Liver (tissue), 9 donors: ENCODE measurements around the gene GLMP. TPM values are rescaled to one million over a fixed set of nuclear protein-coding genes. Genes with fewer than 3 reads are reported as not detected.

ENCODE experiments used
- DNase-seq: peaks from one replicate; pipeline ENCODE4 v3.0.0-alpha.2; 2017; ENCODE audit warnings: low spot score
- H3K27ac ChIP-seq, 2 donors: one replicate each; pipeline ENCODE4 v1.7.0; 2013; ENCODE audit warnings: inconsistent platforms in 2 of 2, low read length in 2 of 2, control low read depth in 1 of 2, low read depth in 1 of 2, mild to moderate bottlenecking in 1 of 2
- H3K27me3 ChIP-seq, 4 donors: one replicate each; pipeline versions ENCODE4 v1.6.1 to v1.7.0; 2013; ENCODE audit warnings: low read length in 3 of 4, inconsistent platforms in 1 of 4, mild to moderate bottlenecking in 1 of 4, moderate library complexity in 1 of 4; ENCODE audit not compliant: control insufficient read depth in 4 of 4, insufficient read depth in 4 of 4
- H3K36me3 ChIP-seq, 4 donors: one replicate each; pipeline versions ENCODE4 v1.6.1 to v1.7.0; 2013; ENCODE audit warnings: low read length in 3 of 4, mild to moderate bottlenecking in 3 of 4, low read depth in 1 of 4, moderate library complexity in 1 of 4; ENCODE audit not compliant: control insufficient read depth in 4 of 4, insufficient read depth in 3 of 4
- H3K4me1 ChIP-seq, 4 donors: one replicate each; pipeline versions ENCODE4 v1.6.1 to v1.7.0; 2013; ENCODE audit warnings: low read length in 3 of 4, mild to moderate bottlenecking in 3 of 4, moderate library complexity in 1 of 4; ENCODE audit not compliant: control insufficient read depth in 4 of 4, insufficient read depth in 4 of 4
- H3K4me3 ChIP-seq, 3 donors: one replicate each; pipeline versions ENCODE4 v1.6.1 to v1.7.0; 2013; ENCODE audit warnings: low read length in 3 of 3, control low read depth in 1 of 3, low read depth in 1 of 3, mild to moderate bottlenecking in 1 of 3
- H3K9ac ChIP-seq, 2 donors: one replicate each; pipeline ENCODE4 v1.7.0; 2013; ENCODE audit warnings: low read length in 2 of 2, mild to moderate bottlenecking in 2 of 2, moderate library complexity in 2 of 2, control low read depth in 1 of 2, low read depth in 1 of 2
- H3K9me3 ChIP-seq, 4 donors: one replicate each; pipeline versions ENCODE4 v1.6.1 to v1.7.0; 2013; ENCODE audit warnings: low read length in 3 of 4; ENCODE audit not compliant: control insufficient read depth in 4 of 4
- ATF3 ChIP-seq: IDR thresholded peaks from 2 replicates; pipeline ENCODE4 v1.6.1; 2016; ENCODE audit warnings: antibody characterized with exemption
- CTCF ChIP-seq: fragments of 150-350 bp; IDR thresholded peaks from 2 replicates; pipeline ENCODE4 v1.5.1; 2017; ENCODE audit warnings: improper control_type of control experiment, low read depth, low read length; ENCODE audit not compliant: missing input control
- EGR1 ChIP-seq, 2 donors: IDR thresholded peaks; 2 replicates each; pipeline ENCODE4 v1.6.1; 2016 to 2018; ENCODE audit warnings: antibody characterized with exemption in 2 of 2, low read depth in 2 of 2
- FOXA1 ChIP-seq: IDR thresholded peaks from 2 replicates; pipeline ENCODE4 v1.6.1; 2016; ENCODE audit warnings: antibody characterized with exemption
- FOXA2 ChIP-seq: IDR thresholded peaks from 2 replicates; pipeline ENCODE4 v1.6.1; 2016; ENCODE audit warnings: antibody characterized with exemption
- GABPA ChIP-seq, 2 donors: IDR thresholded peaks in 1 of 2; conservative IDR thresholded peaks in 1 of 2; 2 replicates each; pipeline ENCODE4 v1.6.1; 2016; ENCODE audit warnings: antibody characterized with exemption in 2 of 2, mild to moderate bottlenecking in 1 of 2, moderate library complexity in 1 of 2
- HNF4A ChIP-seq, 2 donors: conservative IDR thresholded peaks; 2 replicates each; pipeline ENCODE4 v1.6.1; 2016; ENCODE audit warnings: antibody characterized with exemption in 2 of 2, mild to moderate bottlenecking in 2 of 2
- HNF4G ChIP-seq: IDR thresholded peaks from 2 replicates; pipeline ENCODE4 v1.6.1; 2016; ENCODE audit warnings: antibody characterized with exemption
- JUND ChIP-seq, 2 donors: IDR thresholded peaks; 2 replicates each; pipeline ENCODE4 v1.6.1; 2016; ENCODE audit warnings: antibody characterized with exemption in 2 of 2
- MAX ChIP-seq: IDR thresholded peaks from 2 replicates; pipeline ENCODE4 v1.6.1; 2016; ENCODE audit warnings: antibody characterized with exemption
- NR2F2 ChIP-seq: IDR thresholded peaks from 2 replicates; pipeline ENCODE4 v1.6.1; 2016; ENCODE audit warnings: antibody characterized with exemption
- RAD21 ChIP-seq, 2 donors: IDR thresholded peaks; 2 replicates each; pipeline ENCODE4 v1.6.1; 2016; ENCODE audit warnings: antibody characterized with exemption in 2 of 2, mild to moderate bottlenecking in 2 of 2
- REST ChIP-seq: IDR thresholded peaks from 2 replicates; pipeline ENCODE4 v1.6.1; 2016; ENCODE audit warnings: antibody characterized with exemption, mild to moderate bottlenecking
- RXRA ChIP-seq, 2 donors: IDR thresholded peaks; 2 replicates each; pipeline ENCODE4 v1.6.1; 2017 to 2018; ENCODE audit warnings: antibody characterized with exemption in 2 of 2, mild to moderate bottlenecking in 1 of 2
- SP1 ChIP-seq: IDR thresholded peaks from 2 replicates; pipeline ENCODE4 v1.6.1; 2018; ENCODE audit warnings: antibody characterized with exemption, mild to moderate bottlenecking
- TAF1 ChIP-seq: conservative IDR thresholded peaks from 2 replicates; pipeline ENCODE4 v1.6.1; 2016; ENCODE audit warnings: antibody characterized with exemption, mild to moderate bottlenecking
- YY1 ChIP-seq: IDR thresholded peaks from 2 replicates; pipeline ENCODE4 v1.6.1; 2016; ENCODE audit warnings: antibody characterized with exemption, mild to moderate bottlenecking
- ZBTB33 ChIP-seq: IDR thresholded peaks from 2 replicates; pipeline ENCODE4 v1.6.1; 2016; ENCODE audit warnings: antibody characterized with exemption
- WGBS: extraction: QIAGEN DNeasy Blood & Tissue Kit; methylation state at CpG from one replicate; pipeline ENCODE4 v1.1.7; 2013; 5-methylcytosine and 5-hydroxymethylcytosine counted together
- polyA plus RNA-seq, 2 donors: library from polyadenylated mRNA; stranded (reverse) in 1 of 2; unstranded in 1 of 2; fragments of 200-250 nt in 1 of 2; fragments of >200 nt in 1 of 2; fragmentation: Nextera tagmentation in 1 of 2; extraction: Ambion mirVana in 1 of 2; gene quantifications; one replicate each; pipeline versions ENCODE4 v1.2.1 to v1.2.3, GENCODE V29; 2013 to 2015
- total RNA-seq, 2 donors: library from RNA; depleted of rRNA; stranded (reverse); fragments of >200 nt; gene quantifications; one replicate each; pipeline ENCODE4 v1.2.3, GENCODE V29; 2014
- donor health status: healthy.
- donor health status: healthy.
- donor health status: healthy.
- donor health status: healthy.
- donor health status: healthy.

GLMP gene
- total and polyA plus RNA-seq, 4 donors = 26.5 to 51.4 (median 39.0) TPM

GRCh38 chr1:156262461-156263287, 32.8 kb downstream of the GLMP start:
- peaks cover 0 to 5% (median 2%) of the 10 kb centered on the region in 4 donors for H3K4me1 ChIP-seq
- H3K9ac ChIP-seq = no peak overlapping the region
- TF ChIP-seq CTCF = no peak
- no peak for TF ChIP-seq FOXA1
- TF ChIP-seq FOXA2 = no peak
- TF ChIP-seq GABPA (IDR thresholded peaks at IDR 0.05 in 1 of 2, conservative IDR thresholded peaks at IDR 0.05 in 1 of 2) = no peak
- TF ChIP-seq MAX = no peak
- no peak for TF ChIP-seq HNF4A (conservative IDR thresholded peaks at IDR 0.05)
- no peak for TF ChIP-seq NR2F2
- TF ChIP-seq RAD21 (IDR thresholded peaks at IDR 0.05) = no peak
- TF ChIP-seq ZBTB33 = no peak
- TF ChIP-seq TAF1 = no peak
- no peak for TF ChIP-seq JUND (IDR thresholded peaks at IDR 0.05)
- TF ChIP-seq SP1 = no peak
- no peak for TF ChIP-seq HNF4G
- no peak for TF ChIP-seq YY1
- no peak for TF ChIP-seq RXRA (IDR thresholded peaks at IDR 0.05)
- TF ChIP-seq ATF3 = no peak
- no peak for TF ChIP-seq REST
- no peak for TF ChIP-seq EGR1 (IDR thresholded peaks at IDR 0.05; ENCODE audit: low read depth in 2 of 2)
- H3K27me3 ChIP-seq = no peaks in the 10 kb centered on the region
- DNase-seq = no peak
- H3K27ac ChIP-seq = no peak overlapping the region
- H3K9me3 ChIP-seq = no peaks in the 10 kb centered on the region
- WGBS = 89% methylated on average over 9 of the region's 9 CpGs
- H3K4me3 ChIP-seq = no peak overlapping the region
- H3K36me3 ChIP-seq = peaks cover 16 to 90% (median 76%) of the 10 kb centered on the region in 4 donors
